Measurements from ENCODE around the gene CCND3.

Gene CCND3

GRCh38 chr6:41957117-41957516 is 15.5 kb upstream of the CCND3 start:
- no peaks in the 10 kb centered on the region for H3K9me2 ChIP-seq (replicated peaks; ENCODE audit: low read depth, low read length)
- H3K4me3 ChIP-seq (ENCODE audit: low read length, poor library complexity, severe bottlenecking): no peak overlapping the region
- H3K9ac ChIP-seq (ENCODE audit: low read depth, low read length, poor library complexity, severe bottlenecking): no peak overlapping the region
- H3K9me3 ChIP-seq (ENCODE audit: insufficient read depth, low read depth, low read length): no peaks in the 10 kb centered on the region
- no peaks in the 10 kb centered on the region for H3F3A ChIP-seq (ENCODE audit: low read depth)
- no peak for TF ChIP-seq CTCF (conservative IDR thresholded peaks at IDR 0.05; ENCODE audit: low read length)
- TF ChIP-seq EZH2phosphoT487 (IDR thresholded peaks at IDR 0.05; ENCODE audit: borderline replicate concordance): no peak
- H3K4me2 ChIP-seq (ENCODE audit: low read depth, low read length, poor library complexity, severe bottlenecking): no peak overlapping the region
- peaks cover 5% of the 10 kb centered on the region for H3K4me1 ChIP-seq (ENCODE audit: insufficient read depth, low read length, poor library complexity, severe bottlenecking)
- H4K20me1 ChIP-seq (ENCODE audit: insufficient read depth, low read length, poor library complexity, severe bottlenecking): no peaks in the 10 kb centered on the region
- H3K79me2 ChIP-seq (ENCODE audit: insufficient read depth, low read length): no peaks in the 10 kb centered on the region
- no peaks in the 10 kb centered on the region for H3K36me3 ChIP-seq (ENCODE audit: insufficient read depth, low read length)
- H2AFZ ChIP-seq (ENCODE audit: low read length): no peak overlapping the region
- no peaks in the 10 kb centered on the region for H3K27me3 ChIP-seq (ENCODE audit: insufficient read depth, low read length, poor library complexity, severe bottlenecking)

- Histone ChIP-seq H3K9ac (ENCODE audit: low read depth, low read length, poor library complexity, severe bottlenecking) (no peak overlapping the region), H3K9me3 (ENCODE audit: insufficient read depth, low read depth, low read length) (no peaks in the 10 kb centered on the region), H4K20me1 (ENCODE audit: insufficient read depth, low read length, poor library complexity, severe bottlenecking) (no peaks in the 10 kb centered on the region), H3K79me2 (ENCODE audit: insufficient read depth, low read length) (no peaks in the 10 kb centered on the region), H3K4me2 (ENCODE audit: low read depth, low read length, poor library complexity, severe bottlenecking) (no peak overlapping the region), H3K4me3 (ENCODE audit: low read length, poor library complexity, severe bottlenecking) (no peak overlapping the region), H3F3A (ENCODE audit: low read depth) (no peaks in the 10 kb centered on the region), H3K4me1 (ENCODE audit: insufficient read depth, low read length, poor library complexity, severe bottlenecking) (no peaks in the 10 kb centered on the region), H3K36me3 (ENCODE audit: insufficient read depth, low read length) (no peaks in the 10 kb centered on the region), H2AFZ (ENCODE audit: low read length) (no peak overlapping the region), H3K9me2 (replicated peaks; ENCODE audit: low read depth, low read length) (no peaks in the 10 kb centered on the region), H3K27me3 (ENCODE audit: insufficient read depth, low read length, poor library complexity, severe bottlenecking) (no peaks in the 10 kb centered on the region)
- TF ChIP-seq EZH2phosphoT487 (IDR thresholded peaks at IDR 0.05; ENCODE audit: borderline replicate concordance) (no peak), CTCF (conservative IDR thresholded peaks at IDR 0.05; ENCODE audit: low read length) (no peak)
These were observed 13.8 kb upstream of the CCND3 start for GRCh38 chr6:41955412-41955811.

- TF ChIP-seq CTCF (conservative IDR thresholded peaks at IDR 0.05; ENCODE audit: low read length) (no peak), EZH2phosphoT487 (IDR thresholded peaks at IDR 0.05; ENCODE audit: borderline replicate concordance) (no peak)
- H3F3A ChIP-seq (ENCODE audit: low read depth): no peaks in the 10 kb centered on the region
- no peak overlapping the region for H3K4me3 ChIP-seq (ENCODE audit: low read length, poor library complexity, severe bottlenecking)
- H3K4me1 ChIP-seq (ENCODE audit: insufficient read depth, low read length, poor library complexity, severe bottlenecking): no peaks in the 10 kb centered on the region
- no peaks in the 10 kb centered on the region for H3K9me3 ChIP-seq (ENCODE audit: insufficient read depth, low read depth, low read length)
- H2AFZ ChIP-seq (ENCODE audit: low read length): no peak overlapping the region
- no peak overlapping the region for H3K9ac ChIP-seq (ENCODE audit: low read depth, low read length, poor library complexity, severe bottlenecking)
- H3K27me3 ChIP-seq (ENCODE audit: insufficient read depth, low read length, poor library complexity, severe bottlenecking): no peaks in the 10 kb centered on the region
- H4K20me1 ChIP-seq (ENCODE audit: insufficient read depth, low read length, poor library complexity, severe bottlenecking): no peaks in the 10 kb centered on the region
- H3K79me2 ChIP-seq (ENCODE audit: insufficient read depth, low read length): no peaks in the 10 kb centered on the region
- no peak overlapping the region for H3K4me2 ChIP-seq (ENCODE audit: low read depth, low read length, poor library complexity, severe bottlenecking)
- no peaks in the 10 kb centered on the region for H3K36me3 ChIP-seq (ENCODE audit: insufficient read depth, low read length)
- H3K9me2 ChIP-seq (replicated peaks; ENCODE audit: low read depth, low read length): no peaks in the 10 kb centered on the region
These were observed 13.1 kb upstream of the CCND3 start for GRCh38 chr6:41954668-41955067.

All from Loucy (cell line).